GM12878 (cell line): ENCODE results near the gene IL23R. TPM values are rescaled to one million over a fixed set of nuclear protein-coding genes. Genes with fewer than 3 reads are reported as not detected.

Experiments used
- ATAC-seq: fragments of 200-7000 bp; cut with Tn5 transposase; 3 replicates; pipeline ENCODE4 v1.9.1; 2020; ENCODE audit warnings: mild to moderate bottlenecking, moderate library complexity
- BruUV-seq: library from RNA; stranded (reverse); fragments of 400-500 nt; replicated peaks from 2 replicates; lab custom pipeline; 2021; lab: Mats Ljungman, UMichigan
- CTCF ChIA-PET: fragments of 300-600 bp; sonication (Branson Sonifier 250); formaldehyde crosslinking; extraction: SDS; loops from one replicate; lab custom pipeline; 2021; ENCODE audit warnings: inconsistent platforms; lab: Yijun Ruan, JAX
- POLR2A ChIA-PET: fragments of 350-600 bp; formaldehyde crosslinking; extraction: SDS; loops from one replicate; lab custom pipeline; 2021; ENCODE audit warnings: inconsistent platforms; lab: Charles Lee
- RAD21 ChIA-PET: fragments of 300-600 bp; sonication (Branson Sonifier 250); formaldehyde crosslinking; loops from one replicate; lab custom pipeline; 2023; ENCODE audit warnings: antibody characterized with exemption; ENCODE audit not compliant: unreplicated experiment; lab: Charles Lee
- SMC1A ChIA-PET: fragments of 300-600 bp; sonication (Branson Sonifier 250); formaldehyde crosslinking; loops from one replicate; lab custom pipeline; 2023; ENCODE audit not compliant: unreplicated experiment, uncharacterized antibody; lab: Charles Lee
- DNase-seq: peaks from one replicate; pipeline ENCODE4 v3.0.0-alpha.2; 2011; ENCODE audit warnings: low read depth, low spot score
- FAIRE-seq: peaks from 3 replicates; lab custom pipeline; 2011; peaks lifted over from hg19 to GRCh38; lab: Jason Lieb, UNC
- H2AFZ ChIP-seq: 2 replicates; pipeline ENCODE4 v1.6.0; 2011; ENCODE audit warnings: low read depth, low read length, control low read depth; ENCODE audit not compliant: control insufficient read depth
- H3K27ac ChIP-seq: 2 replicates; pipeline ENCODE4 v1.5.1; 2011; ENCODE audit warnings: control low read depth; ENCODE audit not compliant: control insufficient read depth, insufficient read depth
- H3K27me3 ChIP-seq, 2 experiments: replicated peaks in 1 of 2; 2 replicates each; pipeline versions ENCODE4 v1.6.0 to v1.6.1; 2011; ENCODE audit warnings: low read length in 1 of 2; ENCODE audit not compliant: control insufficient read depth in 2 of 2, insufficient read depth in 2 of 2
- H3K36me3 ChIP-seq, 2 experiments: 2 replicates each; pipeline ENCODE4 v1.5.1; 2011; ENCODE audit warnings: low read length in 1 of 2; ENCODE audit not compliant: control insufficient read depth in 2 of 2, insufficient read depth in 2 of 2
- H3K4me1 ChIP-seq: 2 replicates; pipeline ENCODE4 v1.6.1; 2011; ENCODE audit warnings: mild to moderate bottlenecking, low read length, moderate library complexity, mixed read lengths; ENCODE audit not compliant: control insufficient read depth, insufficient read depth
- H3K4me2 ChIP-seq: 2 replicates; pipeline ENCODE4 v1.6.0; 2011; ENCODE audit warnings: control low read depth; ENCODE audit not compliant: control insufficient read depth, insufficient read depth
- H3K4me3 ChIP-seq: fragments of 200-600 bp; sonication (generic); 2 replicates; pipeline ENCODE4 v1.5.1; 2016
- H3K79me2 ChIP-seq: 2 replicates; pipeline ENCODE4 v1.6.0; 2011; ENCODE audit warnings: low read length; ENCODE audit not compliant: control insufficient read depth, insufficient read depth
- H3K9ac ChIP-seq: 2 replicates; pipeline ENCODE4 v1.8.0; 2011; ENCODE audit warnings: low read length, control low read depth, mixed read lengths; ENCODE audit not compliant: control insufficient read depth, insufficient read depth
- H3K9me3 ChIP-seq: replicated peaks from 3 replicates; pipeline ENCODE4 v1.5.1; 2011; ENCODE audit warnings: mild to moderate bottlenecking, low read length; ENCODE audit not compliant: control insufficient read depth, insufficient read depth
- H4K20me1 ChIP-seq: 2 replicates; pipeline ENCODE4 v1.6.0; 2011; ENCODE audit not compliant: control insufficient read depth, insufficient read depth
- BHLHE40 ChIP-seq, 2 experiments: fragments of 450-650 bp in 1 of 2; IDR thresholded peaks; 2 replicates each; pipeline ENCODE4 v1.6.1; 2011 to 2017; ENCODE audit warnings: low read depth in 2 of 2, borderline replicate concordance in 1 of 2, improper control_type of control experiment in 1 of 2, low read length in 1 of 2, mild to moderate bottlenecking in 1 of 2
- DPF2 ChIP-seq: fragments of 450-650 bp; IDR thresholded peaks from 2 replicates; pipeline ENCODE4 v1.6.1; 2017; ENCODE audit warnings: mild to moderate bottlenecking
- EP300 ChIP-seq, 2 experiments: fragments of 150-350 bp in 1 of 2; IDR thresholded peaks; 2 replicates each; pipeline ENCODE4 v1.6.1; 2011 to 2012; ENCODE audit warnings: low read depth in 2 of 2, low read length in 2 of 2, borderline replicate concordance in 1 of 2, improper control_type of control experiment in 1 of 2, inconsistent platforms in 1 of 2; ENCODE audit not compliant: control insufficient read depth in 1 of 2
- FOXM1 ChIP-seq: IDR thresholded peaks from 2 replicates; pipeline ENCODE4 v1.6.1; 2012; ENCODE audit warnings: low read depth, mild to moderate bottlenecking, inconsistent platforms, low read length, moderate library complexity
- IKZF1 ChIP-seq: fragments of 450-650 bp; conservative IDR thresholded peaks from 2 replicates; pipeline ENCODE4 v1.6.1; 2017; ENCODE audit warnings: antibody characterized with exemption, mild to moderate bottlenecking
- IKZF2 ChIP-seq, 2 experiments: fragments of 450-650 bp; IDR thresholded peaks; 2 replicates each; pipeline ENCODE4 v1.6.1; 2017; ENCODE audit warnings: mild to moderate bottlenecking in 2 of 2, moderate library complexity in 2 of 2
- MEF2B ChIP-seq: fragments of 450-650 bp; IDR thresholded peaks from 2 replicates; pipeline ENCODE4 v1.6.1; 2018; ENCODE audit warnings: mild to moderate bottlenecking, moderate library complexity; ENCODE audit not compliant: partially characterized antibody, poor library complexity, severe bottlenecking
- MTA2 ChIP-seq: fragments of 450-650 bp; IDR thresholded peaks from 2 replicates; pipeline ENCODE4 v1.6.1; 2016; ENCODE audit warnings: low read depth, mild to moderate bottlenecking, moderate library complexity
- MYB ChIP-seq: fragments of 150-350 bp; IDR thresholded peaks from 2 replicates; pipeline ENCODE4 v1.6.1; 2014; ENCODE audit warnings: mild to moderate bottlenecking, low read depth, low read length, borderline replicate concordance
- NR2F1 ChIP-seq: fragments of 450-650 bp; conservative IDR thresholded peaks from 2 replicates; pipeline ENCODE4 v1.6.1; 2017; ENCODE audit warnings: mild to moderate bottlenecking
- STAT3 ChIP-seq: IDR thresholded peaks from 2 replicates; pipeline ENCODE4 v1.6.1; 2011; ENCODE audit warnings: low read depth, low read length, improper control_type of control experiment
- SUPT20H ChIP-seq: IDR thresholded peaks from 2 replicates; pipeline ENCODE4 v1.6.1; 2011; ENCODE audit warnings: low read depth, mild to moderate bottlenecking, low read length, moderate library complexity, borderline replicate concordance; ENCODE audit not compliant: control insufficient read depth
- ZNF384 ChIP-seq: IDR thresholded peaks from 2 replicates; pipeline ENCODE4 v1.6.1; 2012; ENCODE audit warnings: low read depth, mild to moderate bottlenecking, low read length, improper control_type of control experiment, borderline replicate concordance
- WGBS: methylation state at CpG from one replicate; pipeline ENCODE4 v1.1.6; 2016; ENCODE audit warnings: low lambda C conversion rate; ENCODE audit not compliant: insufficient replicate concordance, insufficient coverage; ENCODE audit errors: missing lambda C conversion rate; 5-methylcytosine and 5-hydroxymethylcytosine counted together
- in situ Hi-C: fragments of 300-500 bp; cut with MboI; formaldehyde crosslinking; loops from 9 replicates; pipeline ENCODE4 v1.14.3; 2018; ENCODE audit warnings: mixed read lengths
- intact Hi-C: fragments of 100-400 bp; cut with micrococcal nuclease; formaldehyde crosslinking; loops from one replicate; pipeline ENCODE4 v1.14.2; 2022; ENCODE audit not compliant: unreplicated experiment
- polyA plus RNA-seq, 11 experiments: library from polyadenylated mRNA; depleted of rRNA in 4 of 11; unstranded in 6 of 11; stranded (reverse) in 5 of 11; fragments of >200 nt; fragmentation: Nextera tagmentation in 4 of 11; fragmentation: Illumina TruSeq in 1 of 11; extraction: Ambion mirVana in 4 of 11; extraction: Trizol in 1 of 11; gene quantifications; 1 replicate in 1 of 11; 2 replicates in 10 of 11; pipeline versions ENCODE4 v1.2.1 to v1.2.3, GENCODE V29; 2011 to 2016; ENCODE audit warnings: inconsistent platforms in 2 of 11, missing spikeins in 2 of 11, low read depth in 1 of 11
- total RNA-seq, 4 experiments: library from RNA; depleted of rRNA in 3 of 4; stranded (reverse); fragments of >200 nt in 3 of 4; fragmentation: Illumina TruSeq in 1 of 4; extraction: Trizol in 1 of 4; gene quantifications; 2 replicates each; pipeline versions ENCODE4 v1.2.1 to v1.2.3, GENCODE V29; 2013 to 2021
- TF ChIP-seq, protein P1 (sequence below): fragments of 450-650 bp; IDR thresholded peaks from 2 replicates; pipeline ENCODE4 v1.6.1; 2017; ENCODE audit warnings: mild to moderate bottlenecking, moderate library complexity
- TF ChIP-seq, protein P2 (sequence below): fragments of 450-650 bp; IDR thresholded peaks from 2 replicates; pipeline ENCODE4 v1.6.1; 2017; ENCODE audit warnings: mild to moderate bottlenecking, moderate library complexity

Gene IL23R
- total and polyA plus RNA-seq, 10 of the 15 experiments (the other 5 are each of a cell fraction or from before 2014, with no cell fraction given), result 0.16 to 6.4 (median 0.59) TPM

DNA sequence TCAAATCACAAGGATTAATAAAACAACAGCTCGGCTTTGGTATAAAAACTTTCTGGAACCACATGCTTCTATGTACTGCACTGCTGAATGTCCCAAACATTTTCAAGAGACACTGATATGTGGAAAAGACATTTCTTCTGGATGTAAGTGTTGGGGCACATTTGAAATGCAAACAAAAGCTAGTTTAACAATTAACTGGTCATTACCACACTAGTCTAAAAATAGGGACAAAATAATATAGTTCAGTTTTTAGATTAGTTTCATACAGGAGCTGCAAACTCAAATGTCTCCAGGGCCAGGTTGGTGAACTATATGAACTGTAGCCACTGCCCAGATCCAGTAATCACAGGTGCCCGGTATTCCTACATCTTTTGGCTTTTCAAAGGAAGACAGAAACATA lies 3.2 kb downstream of the IL23R start:
- SMC1A ChIA-PET, result interaction anchor here (0.7 to 8.1 kb wide), 8 partner anchors 20 to 366 kb away, joined by 3 to 54 read pairs (median 13); no protein-coding TSS in a partner anchor
- H3K9ac ChIP-seq, result no peak overlapping the region
- peak; percentile 40 for ATAC-seq

More for the DNA sequence above, 3.2 kb downstream of the IL23R start:
- no TSS peak for BruUV-seq
- RAD21 ChIA-PET, result interaction anchor here (0.9 to 6.0 kb wide), 6 partner anchors 20 to 591 kb away, joined by 3 to 93 read pairs (median 4); no protein-coding TSS in a partner anchor
- no peaks in the 10 kb centered on the region; the same call in 2 of the 3 replicates for H3K9me3 ChIP-seq
- H3K4me2 ChIP-seq, result no peak overlapping the region
- CTCF ChIA-PET, result interaction anchor here (0.7 to 7.3 kb wide), 5 partner anchors 10 to 173 kb away, joined by 3 to 163 read pairs (median 23); no protein-coding TSS in a partner anchor
- H2AFZ ChIP-seq, result no peak overlapping the region
- no peak overlapping the region for H3K27ac ChIP-seq
- WGBS, result 46% methylated on average over 2 of the region's 2 CpGs
- FAIRE-seq, result no peak
- H3K4me3 ChIP-seq, result no peak overlapping the region
- intact Hi-C loops, result loop anchor here (5.0 to 10.0 kb wide), 2 partner anchors 237 to 775 kb away; no protein-coding TSS in a partner anchor
- POLR2A ChIA-PET, result interaction anchor here (1.4 kb wide), 1 partner anchor 16 kb away, joined by 4 read pairs; no protein-coding TSS in a partner anchor
- H3K79me2 ChIP-seq, result no peaks in the 10 kb centered on the region
- no peak for TF ChIP-seq MYB
- no peak for TF ChIP-seq BHLHE40 (IDR thresholded peaks at IDR 0.05; ENCODE audit: borderline replicate concordance in 1 of 2, low read depth in 2 of 2, low read length in 1 of 2)
- no peak for TF ChIP-seq FOXM1
- TF ChIP-seq EP300 (IDR thresholded peaks at IDR 0.05; ENCODE audit: borderline replicate concordance in 1 of 2, control insufficient read depth in 1 of 2, low read depth in 2 of 2, low read length in 2 of 2), result peak in 1 of 2 experiments; percentile 49; a peak in 1 of 4 replicates
- TF ChIP-seq ZNF384, result no peak
- TF ChIP-seq MEF2B, result peak; percentile 65
- 0 out of 2 replicates have a peak, but pooled peaks have one; percentile 30 for TF ChIP-seq IKZF1
- TF ChIP-seq DPF2, result 0 out of 2 replicates have a peak, but pooled peaks have one; percentile 18
- no peak for TF ChIP-seq SUPT20H
- no peak for TF ChIP-seq STAT3
- TF ChIP-seq, protein P1, sequence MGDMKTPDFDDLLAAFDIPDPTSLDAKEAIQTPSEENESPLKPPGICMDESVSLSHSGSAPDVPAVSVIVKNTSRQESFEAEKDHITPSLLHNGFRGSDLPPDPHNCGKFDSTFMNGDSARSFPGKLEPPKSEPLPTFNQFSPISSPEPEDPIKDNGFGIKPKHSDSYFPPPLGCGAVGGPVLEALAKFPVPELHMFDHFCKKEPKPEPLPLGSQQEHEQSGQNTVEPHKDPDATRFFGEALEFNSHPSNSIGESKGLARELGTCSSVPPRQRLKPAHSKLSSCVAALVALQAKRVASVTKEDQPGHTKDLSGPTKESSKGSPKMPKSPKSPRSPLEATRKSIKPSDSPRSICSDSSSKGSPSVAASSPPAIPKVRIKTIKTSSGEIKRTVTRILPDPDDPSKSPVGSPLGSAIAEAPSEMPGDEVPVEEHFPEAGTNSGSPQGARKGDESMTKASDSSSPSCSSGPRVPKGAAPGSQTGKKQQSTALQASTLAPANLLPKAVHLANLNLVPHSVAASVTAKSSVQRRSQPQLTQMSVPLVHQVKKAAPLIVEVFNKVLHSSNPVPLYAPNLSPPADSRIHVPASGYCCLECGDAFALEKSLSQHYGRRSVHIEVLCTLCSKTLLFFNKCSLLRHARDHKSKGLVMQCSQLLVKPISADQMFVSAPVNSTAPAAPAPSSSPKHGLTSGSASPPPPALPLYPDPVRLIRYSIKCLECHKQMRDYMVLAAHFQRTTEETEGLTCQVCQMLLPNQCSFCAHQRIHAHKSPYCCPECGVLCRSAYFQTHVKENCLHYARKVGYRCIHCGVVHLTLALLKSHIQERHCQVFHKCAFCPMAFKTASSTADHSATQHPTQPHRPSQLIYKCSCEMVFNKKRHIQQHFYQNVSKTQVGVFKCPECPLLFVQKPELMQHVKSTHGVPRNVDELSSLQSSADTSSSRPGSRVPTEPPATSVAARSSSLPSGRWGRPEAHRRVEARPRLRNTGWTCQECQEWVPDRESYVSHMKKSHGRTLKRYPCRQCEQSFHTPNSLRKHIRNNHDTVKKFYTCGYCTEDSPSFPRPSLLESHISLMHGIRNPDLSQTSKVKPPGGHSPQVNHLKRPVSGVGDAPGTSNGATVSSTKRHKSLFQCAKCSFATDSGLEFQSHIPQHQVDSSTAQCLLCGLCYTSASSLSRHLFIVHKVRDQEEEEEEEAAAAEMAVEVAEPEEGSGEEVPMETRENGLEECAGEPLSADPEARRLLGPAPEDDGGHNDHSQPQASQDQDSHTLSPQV, result no peak
- TF ChIP-seq, protein P2, sequence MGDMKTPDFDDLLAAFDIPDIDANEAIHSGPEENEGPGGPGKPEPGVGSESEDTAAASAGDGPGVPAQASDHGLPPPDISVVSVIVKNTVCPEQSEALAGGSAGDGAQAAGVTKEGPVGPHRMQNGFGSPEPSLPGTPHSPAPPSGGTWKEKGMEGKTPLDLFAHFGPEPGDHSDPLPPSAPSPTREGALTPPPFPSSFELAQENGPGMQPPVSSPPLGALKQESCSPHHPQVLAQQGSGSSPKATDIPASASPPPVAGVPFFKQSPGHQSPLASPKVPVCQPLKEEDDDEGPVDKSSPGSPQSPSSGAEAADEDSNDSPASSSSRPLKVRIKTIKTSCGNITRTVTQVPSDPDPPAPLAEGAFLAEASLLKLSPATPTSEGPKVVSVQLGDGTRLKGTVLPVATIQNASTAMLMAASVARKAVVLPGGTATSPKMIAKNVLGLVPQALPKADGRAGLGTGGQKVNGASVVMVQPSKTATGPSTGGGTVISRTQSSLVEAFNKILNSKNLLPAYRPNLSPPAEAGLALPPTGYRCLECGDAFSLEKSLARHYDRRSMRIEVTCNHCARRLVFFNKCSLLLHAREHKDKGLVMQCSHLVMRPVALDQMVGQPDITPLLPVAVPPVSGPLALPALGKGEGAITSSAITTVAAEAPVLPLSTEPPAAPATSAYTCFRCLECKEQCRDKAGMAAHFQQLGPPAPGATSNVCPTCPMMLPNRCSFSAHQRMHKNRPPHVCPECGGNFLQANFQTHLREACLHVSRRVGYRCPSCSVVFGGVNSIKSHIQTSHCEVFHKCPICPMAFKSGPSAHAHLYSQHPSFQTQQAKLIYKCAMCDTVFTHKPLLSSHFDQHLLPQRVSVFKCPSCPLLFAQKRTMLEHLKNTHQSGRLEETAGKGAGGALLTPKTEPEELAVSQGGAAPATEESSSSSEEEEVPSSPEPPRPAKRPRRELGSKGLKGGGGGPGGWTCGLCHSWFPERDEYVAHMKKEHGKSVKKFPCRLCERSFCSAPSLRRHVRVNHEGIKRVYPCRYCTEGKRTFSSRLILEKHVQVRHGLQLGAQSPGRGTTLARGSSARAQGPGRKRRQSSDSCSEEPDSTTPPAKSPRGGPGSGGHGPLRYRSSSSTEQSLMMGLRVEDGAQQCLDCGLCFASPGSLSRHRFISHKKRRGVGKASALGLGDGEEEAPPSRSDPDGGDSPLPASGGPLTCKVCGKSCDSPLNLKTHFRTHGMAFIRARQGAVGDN, result 0 out of 2 replicates have a peak, but pooled peaks have one; percentile 25
- TF ChIP-seq IKZF2 (IDR thresholded peaks at IDR 0.05), result peak; percentile 30 to 33; a peak in 2 of 4 replicates
- TF ChIP-seq MTA2, result 0 out of 2 replicates have a peak, but pooled peaks have one; percentile 42
- no peak for TF ChIP-seq NR2F1
- peaks cover 15% of the 10 kb centered on the region; the same call in 1 of the 2 replicates for H3K4me1 ChIP-seq
- no peaks in the 10 kb centered on the region for H3K27me3 ChIP-seq
- DNase-seq, result no peak
- in situ Hi-C loops, result loop anchor here (25.0 kb wide), 2 partner anchors 782 to 882 kb away; no protein-coding TSS in a partner anchor
- no peaks in the 10 kb centered on the region for H3K36me3 ChIP-seq
- H4K20me1 ChIP-seq, result no peaks in the 10 kb centered on the region
